Heart left ventricle (tissue), 13 donors: ENCODE measurements around the gene ANKRD45.

Source experiments
- CTCF ChIP-seq, 12 donors: fragments of 200-600 bp; sonication (generic) in 4 of 12; IDR thresholded peaks; one replicate each; pipeline versions ENCODE4 v1.5.0 to v1.8.0; 2018 to 2022; ENCODE audit warnings: antibody characterized with exemption in 12 of 12, mild to moderate bottlenecking in 5 of 12
- POLR2A ChIP-seq, 2 donors: fragments of 450-650 bp; IDR thresholded peaks; one replicate each; pipeline ENCODE4 v1.6.1; 2017; ENCODE audit warnings: antibody characterized with exemption in 2 of 2, mild to moderate bottlenecking in 2 of 2, moderate library complexity in 2 of 2
- donor health status: ischemic (EF 13 %, LVEDD 7.1; RV severe dilation, severe dysfunction).
- donor health status: DM: no; HTN: yes; CAD: no.
- donor health status: DM: no; HTN: no; CAD: no.
- donor health status: ischemic (EF 25% LVEDD 6.9; RV normal size, moderate dysfunction).
- donor health status: ischemic (EF 25% LVEDD 5.7; RV mildly dilated, moderate dysfunction).
- donor health status: ischemic (EF 35%, LVEDD 5.7; RV mildly dilated, moderate dysfunction).
- donor health status: nonischemic (EF 11% LVEDD 7.7; RV severe dilation, severe dysfunction).
- donor health status: DM: yes; HTN: yes; CAD: no.
- donor health status: PGD.
- donor health status: ischemic (EF 29% LVEDD 5.4; RV normal size, mild dysfunction).
- donor health status: nonischemic (EF 23%, LVEDD 6.1; RV moderate dilation, normal function).

DNA sequence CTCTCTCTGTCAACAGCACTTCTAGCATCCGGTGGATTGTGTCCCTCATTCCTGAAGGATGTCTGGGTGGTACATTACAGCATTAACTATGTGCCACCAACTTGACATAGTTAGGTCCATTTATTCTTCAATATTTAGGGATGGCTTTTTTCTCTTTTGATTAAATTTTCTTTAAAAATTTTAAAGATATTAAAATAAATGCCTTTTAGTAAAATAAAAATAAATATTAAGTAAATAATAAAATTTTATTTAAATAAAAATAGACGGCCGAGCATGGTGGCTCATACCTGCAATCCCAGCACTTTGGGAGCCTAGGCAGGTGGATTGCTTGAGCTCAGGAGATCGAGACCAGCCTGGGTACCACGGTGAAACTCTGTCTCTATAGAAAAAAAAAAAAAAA, 35.5 kb upstream of the ANKRD45 start:
- TF ChIP-seq CTCF (IDR thresholded peaks at IDR 0.05) (no peak), POLR2A (IDR thresholded peaks at IDR 0.05) (no peak)
